Neural progenitor cell (in vitro differentiated cells): ENCODE measurements around the gene FAM120A.

Experiments used
- CTCF ChIP-seq: fragments of 200-600 bp; sonication (generic); IDR thresholded peaks from 2 replicates; pipeline ENCODE4 v1.5.1; 2017; ENCODE audit warnings: antibody characterized with exemption, mild to moderate bottlenecking
- EZH2 ChIP-seq: fragments of 200-600 bp; sonication (generic); IDR thresholded peaks from 2 replicates; pipeline ENCODE4 v1.6.1; 2017; ENCODE audit warnings: antibody characterized with exemption, mild to moderate bottlenecking, moderate library complexity

GRCh38 chr9:93585695-93586094 lies 134.2 kb downstream of the FAM120A start:
- TF ChIP-seq CTCF, result no peak
- TF ChIP-seq EZH2, result no peak
